IMR-90 (cell line): ENCODE results near the gene DGLUCY. TPM values are rescaled to one million over a fixed set of nuclear protein-coding genes. Genes with fewer than 3 reads are reported as not detected.

Experiments used
- ATAC-seq: fragments of 200-7000 bp; cut with Tn5 transposase; 2 replicates; pipeline ENCODE4 v1.9.1; 2020; ENCODE audit warnings: low read depth, mild to moderate bottlenecking, moderate library complexity
- BruUV-seq: library from RNA; stranded (reverse); fragments of 400-500 nt; replicated peaks from 2 replicates; lab custom pipeline; 2021; lab: Mats Ljungman, UMichigan
- CTCF ChIA-PET: fragments of 300-600 bp; formaldehyde crosslinking; extraction: SDS; loops from one replicate; lab custom pipeline; 2021; ENCODE audit warnings: antibody characterized with exemption; lab: Yijun Ruan, JAX
- POLR2A ChIA-PET: fragments of 300-600 bp; sonication (Branson Sonifier 250); formaldehyde crosslinking; loops from one replicate; lab custom pipeline; 2022; ENCODE audit warnings: antibody characterized with exemption; ENCODE audit not compliant: unreplicated experiment; lab: Charles Lee
- DNase-seq: peaks from one replicate; pipeline ENCODE4 v3.0.0; 2013
- H2AFZ ChIP-seq: replicated peaks from 2 replicates; pipeline ENCODE3; 2013; ENCODE audit warnings: low read length, mild to moderate bottlenecking; ENCODE audit not compliant: poor library complexity
- H2AK5ac ChIP-seq: 2 replicates; pipeline ENCODE4 v1.6.1; 2013; ENCODE audit warnings: low read depth, low read length, inconsistent platforms
- H2AK9ac ChIP-seq: replicated peaks from 2 replicates; pipeline ENCODE3; 2013; ENCODE audit warnings: mild to moderate bottlenecking, low read depth, low read length, moderate library complexity; ENCODE audit not compliant: poor library complexity
- H2BK120ac ChIP-seq: 2 replicates; pipeline ENCODE4 v1.6.1; 2013; ENCODE audit warnings: low read depth, low read length, inconsistent platforms
- H2BK15ac ChIP-seq: 3 replicates; pipeline ENCODE4 v1.6.1; 2013; ENCODE audit warnings: low read depth, low read length, inconsistent platforms
- H2BK20ac ChIP-seq: 2 replicates; pipeline ENCODE4 v1.6.1; 2013; ENCODE audit warnings: low read depth, mild to moderate bottlenecking, inconsistent platforms, low read length, moderate library complexity
- H2BK5ac ChIP-seq: 2 replicates; pipeline ENCODE4 v1.6.1; 2013; ENCODE audit warnings: mild to moderate bottlenecking, low read depth, low read length, inconsistent platforms; ENCODE audit not compliant: poor library complexity, severe bottlenecking
- H3K14ac ChIP-seq: replicated peaks from 2 replicates; pipeline ENCODE4 v1.6.1; 2013; ENCODE audit warnings: low read depth, low read length, inconsistent platforms
- H3K18ac ChIP-seq: 2 replicates; pipeline ENCODE4 v1.6.1; 2013; ENCODE audit warnings: low read depth, low read length, control low read depth
- H3K23ac ChIP-seq: 2 replicates; pipeline ENCODE4 v1.6.1; 2013; ENCODE audit warnings: low read depth, low read length, inconsistent platforms
- H3K27ac ChIP-seq: 2 replicates; pipeline ENCODE4 v1.5.1; 2013; ENCODE audit warnings: mild to moderate bottlenecking, control low read depth, low read length; ENCODE audit not compliant: insufficient read depth
- H3K27me3 ChIP-seq: 2 replicates; pipeline ENCODE4 v1.6.1; 2013; ENCODE audit warnings: low read length; ENCODE audit not compliant: control insufficient read depth, insufficient read depth
- H3K36me3 ChIP-seq: 2 replicates; pipeline ENCODE4 v1.6.1; 2013; ENCODE audit warnings: low read length, mixed read lengths; ENCODE audit not compliant: control insufficient read depth, insufficient read depth
- H3K4ac ChIP-seq: 2 replicates; pipeline ENCODE4 v1.6.1; 2013; ENCODE audit warnings: low read depth, low read length, inconsistent platforms
- H3K4me1 ChIP-seq: 2 replicates; pipeline ENCODE4 v1.6.1; 2013; ENCODE audit warnings: low read length, mixed read lengths; ENCODE audit not compliant: control insufficient read depth, insufficient read depth
- H3K4me2 ChIP-seq: 2 replicates; pipeline ENCODE4 v1.6.1; 2013; ENCODE audit warnings: low read depth, mild to moderate bottlenecking, control low read depth, low read length, moderate library complexity
- H3K4me3 ChIP-seq: 2 replicates; pipeline ENCODE4 v1.5.1; 2013; ENCODE audit warnings: low read depth, mild to moderate bottlenecking, control low read depth, low read length, moderate library complexity; ENCODE audit not compliant: insufficient read depth
- H3K56ac ChIP-seq: 2 replicates; pipeline ENCODE4 v1.6.1; 2013; ENCODE audit warnings: low read length, inconsistent platforms; ENCODE audit not compliant: insufficient read depth; ENCODE audit errors: extremely low read depth
- H3K79me1 ChIP-seq, 2 experiments: 2 replicates each; pipeline ENCODE4 v1.6.1; 2013; ENCODE audit warnings: low read length in 2 of 2, inconsistent platforms in 1 of 2, low read depth in 1 of 2
- H3K9ac ChIP-seq: 2 replicates; pipeline ENCODE4 v1.6.1; 2013; ENCODE audit warnings: low read depth, low read length, control low read depth
- H3K9me1 ChIP-seq: 2 replicates; pipeline ENCODE4 v1.6.1; 2013; ENCODE audit warnings: low read length, inconsistent platforms; ENCODE audit not compliant: insufficient read depth
- H3K9me3 ChIP-seq: 2 replicates; pipeline ENCODE4 v1.6.1; 2013; ENCODE audit warnings: low read length; ENCODE audit not compliant: control insufficient read depth, insufficient read depth
- H4K20me1 ChIP-seq: 2 replicates; pipeline ENCODE4 v1.6.1; 2013; ENCODE audit warnings: low read length, inconsistent platforms; ENCODE audit not compliant: insufficient read depth
- H4K5ac ChIP-seq: 2 replicates; pipeline ENCODE4 v1.6.1; 2013; ENCODE audit warnings: mild to moderate bottlenecking, low read depth, low read length, control low read depth
- H4K8ac ChIP-seq, 2 experiments: 2 replicates each; pipeline ENCODE4 v1.6.1; 2013; ENCODE audit warnings: low read depth in 2 of 2, low read length in 2 of 2, control low read depth in 1 of 2, inconsistent platforms in 1 of 2
- H4K91ac ChIP-seq: 2 replicates; pipeline ENCODE4 v1.6.1; 2013; ENCODE audit warnings: low read depth, low read length, inconsistent platforms; ENCODE audit not compliant: insufficient read depth
- CEBPB ChIP-seq: IDR thresholded peaks from 2 replicates; pipeline ENCODE4 v1.6.1; 2012; ENCODE audit warnings: low read depth, low read length, improper control_type of control experiment
- MAFK ChIP-seq: IDR thresholded peaks from 2 replicates; pipeline ENCODE4 v1.6.1; 2012; ENCODE audit warnings: low read depth, low read length, improper control_type of control experiment
- MAZ ChIP-seq: IDR thresholded peaks from 2 replicates; pipeline ENCODE4 v1.6.1; 2012; ENCODE audit warnings: low read depth, mild to moderate bottlenecking, low read length, improper control_type of control experiment, moderate library complexity, borderline replicate concordance
- MXI1 ChIP-seq: IDR thresholded peaks from 2 replicates; pipeline ENCODE4 v1.6.1; 2012; ENCODE audit warnings: low read depth, mild to moderate bottlenecking, low read length, moderate library complexity, borderline replicate concordance
- NFE2L2 ChIP-seq: fragments of 150-350 bp; IDR thresholded peaks from 2 replicates; pipeline ENCODE4 v1.6.1; 2016; ENCODE audit warnings: low read depth, mild to moderate bottlenecking, low read length
- RAD21 ChIP-seq: IDR thresholded peaks from 2 replicates; pipeline ENCODE4 v1.6.1; 2012; ENCODE audit warnings: low read length, improper control_type of control experiment
- RFX5 ChIP-seq: IDR thresholded peaks from 2 replicates; pipeline ENCODE4 v1.8.0; 2012; ENCODE audit warnings: low read depth, mild to moderate bottlenecking, low read length, moderate library complexity
- WGBS, 2 experiments: methylation state at CpG; one replicate each; pipeline versions ENCODE4 v1.1.5 to v1.1.7; 2013; ENCODE audit warnings: missing lambda C conversion rate in 2 of 2; ENCODE audit not compliant: insufficient read length in 1 of 2; ENCODE audit errors: extremely low coverage in 2 of 2; 5-methylcytosine and 5-hydroxymethylcytosine counted together
- dilution Hi-C: fragments of 300-500 bp; cut with HindIII; formaldehyde crosslinking; loops from one replicate; pipeline ENCODE4 v1.14.3; 2018; ENCODE audit warnings: low sequenced_read_pairs; ENCODE audit not compliant: unreplicated experiment
- in situ Hi-C: fragments of 300-500 bp; cut with MboI; formaldehyde crosslinking; loops from 3 replicates; pipeline ENCODE4 v1.14.3; 2019; ENCODE audit warnings: low sequenced_read_pairs, inconsistent platforms, mixed read lengths
- intact Hi-C: fragments of 100-400 bp; cut with micrococcal nuclease; formaldehyde crosslinking; loops from 2 replicates; pipeline ENCODE4 v1.10.0; 2022
- polyA plus RNA-seq, 3 experiments: library from polyadenylated mRNA; depleted of rRNA; stranded (reverse); fragments of >200 nt; gene quantifications; 2 replicates each; pipeline ENCODE4 v1.2.3, GENCODE V29; 2012; ENCODE audit warnings: low replicate concordance in 1 of 3
- total RNA-seq: library from RNA; depleted of rRNA; stranded (reverse); fragments of >200 nt; gene quantifications from 2 replicates; pipeline ENCODE4 v1.2.3, GENCODE V29; 2012
- TF ChIP-seq, protein P1 (sequence below): fragments of 150-350 bp; IDR thresholded peaks from 2 replicates; pipeline ENCODE4 v1.6.1; 2016; ENCODE audit warnings: low read depth, mild to moderate bottlenecking, low read length, moderate library complexity, borderline replicate concordance
- TF ChIP-seq, protein P2 (sequence below): conservative IDR thresholded peaks from 2 replicates; pipeline ENCODE4 v1.5.1; 2012; ENCODE audit warnings: mild to moderate bottlenecking, low read depth, low read length, improper control_type of control experiment
- TF ChIP-seq, protein P3 (sequence below): fragments of 150-350 bp; IDR thresholded peaks from 2 replicates; pipeline ENCODE4 v1.6.1; 2017; ENCODE audit warnings: mild to moderate bottlenecking, antibody characterized with exemption, low read length, low read depth

Gene DGLUCY
- total and polyA plus RNA-seq, 2 of the 4 experiments (the other 2 are of a cell fraction): 8.5 to 13.3 TPM

DNA sequence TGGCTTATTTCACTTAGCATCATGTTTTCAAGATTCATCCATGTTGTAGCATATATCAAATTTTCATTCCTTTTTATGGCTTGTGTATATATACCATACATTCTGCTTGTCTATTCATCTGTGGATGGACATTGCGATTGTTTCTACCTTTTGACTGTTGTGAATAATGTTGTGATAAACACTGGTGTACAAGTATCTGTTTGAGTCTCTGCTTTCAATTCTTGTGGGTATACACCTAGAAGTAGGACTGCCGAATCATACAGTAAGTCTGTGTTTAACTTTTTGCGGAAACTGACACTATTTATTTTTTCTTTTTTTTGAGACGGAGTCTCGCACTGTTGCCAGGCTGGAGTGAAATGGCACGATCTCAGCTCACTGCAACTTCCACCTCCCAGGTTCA is 33.8 kb upstream of the DGLUCY start:
- CTCF ChIA-PET: interaction anchor here (1.0 kb wide), 1 partner anchor 13 kb away, joined by 4 read pairs; no protein-coding TSS in a partner anchor
- no peaks in the 10 kb centered on the region for H3K36me3 ChIP-seq
- POLR2A ChIA-PET: no interaction called here

More for the DNA sequence above, 33.8 kb upstream of the DGLUCY start:
- Histone ChIP-seq H3K4me1 (no peaks in the 10 kb centered on the region), H3K23ac (no peak overlapping the region), H3K18ac (no peak overlapping the region), H2BK120ac (no peak overlapping the region), H4K8ac (no peak overlapping the region), H2BK15ac (no peak overlapping the region), H3K9me1 (no peaks in the 10 kb centered on the region), H4K5ac (no peak overlapping the region), H3K4me3 (no peak overlapping the region), H4K20me1 (no peaks in the 10 kb centered on the region), H3K4me2 (no peak overlapping the region), H4K91ac (no peak overlapping the region), H2BK5ac (no peak overlapping the region), H2BK20ac (no peak overlapping the region), H3K27me3 (no peaks in the 10 kb centered on the region), H2AK5ac (no peak overlapping the region), H3K14ac (no peak overlapping the region), H3K9me3 (no peaks in the 10 kb centered on the region), H2AFZ (no peak overlapping the region), H3K9ac (no peak overlapping the region), H3K4ac (no peak overlapping the region), H3K56ac (no peak overlapping the region), H2AK9ac (no peak overlapping the region), H3K79me1 (no peaks in the 10 kb centered on the region), H3K27ac (no peak overlapping the region)
- no peak for TF ChIP-seq MXI1
- TF ChIP-seq RFX5: no peak
- TF ChIP-seq, protein P1, sequence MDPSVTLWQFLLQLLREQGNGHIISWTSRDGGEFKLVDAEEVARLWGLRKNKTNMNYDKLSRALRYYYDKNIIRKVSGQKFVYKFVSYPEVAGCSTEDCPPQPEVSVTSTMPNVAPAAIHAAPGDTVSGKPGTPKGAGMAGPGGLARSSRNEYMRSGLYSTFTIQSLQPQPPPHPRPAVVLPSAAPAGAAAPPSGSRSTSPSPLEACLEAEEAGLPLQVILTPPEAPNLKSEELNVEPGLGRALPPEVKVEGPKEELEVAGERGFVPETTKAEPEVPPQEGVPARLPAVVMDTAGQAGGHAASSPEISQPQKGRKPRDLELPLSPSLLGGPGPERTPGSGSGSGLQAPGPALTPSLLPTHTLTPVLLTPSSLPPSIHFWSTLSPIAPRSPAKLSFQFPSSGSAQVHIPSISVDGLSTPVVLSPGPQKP: no peak
- TF ChIP-seq NFE2L2: no peak
- TF ChIP-seq CEBPB: no peak
- no peak for TF ChIP-seq RAD21
- TF ChIP-seq, protein P2, sequence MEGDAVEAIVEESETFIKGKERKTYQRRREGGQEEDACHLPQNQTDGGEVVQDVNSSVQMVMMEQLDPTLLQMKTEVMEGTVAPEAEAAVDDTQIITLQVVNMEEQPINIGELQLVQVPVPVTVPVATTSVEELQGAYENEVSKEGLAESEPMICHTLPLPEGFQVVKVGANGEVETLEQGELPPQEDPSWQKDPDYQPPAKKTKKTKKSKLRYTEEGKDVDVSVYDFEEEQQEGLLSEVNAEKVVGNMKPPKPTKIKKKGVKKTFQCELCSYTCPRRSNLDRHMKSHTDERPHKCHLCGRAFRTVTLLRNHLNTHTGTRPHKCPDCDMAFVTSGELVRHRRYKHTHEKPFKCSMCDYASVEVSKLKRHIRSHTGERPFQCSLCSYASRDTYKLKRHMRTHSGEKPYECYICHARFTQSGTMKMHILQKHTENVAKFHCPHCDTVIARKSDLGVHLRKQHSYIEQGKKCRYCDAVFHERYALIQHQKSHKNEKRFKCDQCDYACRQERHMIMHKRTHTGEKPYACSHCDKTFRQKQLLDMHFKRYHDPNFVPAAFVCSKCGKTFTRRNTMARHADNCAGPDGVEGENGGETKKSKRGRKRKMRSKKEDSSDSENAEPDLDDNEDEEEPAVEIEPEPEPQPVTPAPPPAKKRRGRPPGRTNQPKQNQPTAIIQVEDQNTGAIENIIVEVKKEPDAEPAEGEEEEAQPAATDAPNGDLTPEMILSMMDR: no peak
- no peak for TF ChIP-seq MAZ
- TF ChIP-seq MAFK: no peak
- TF ChIP-seq, protein P3, sequence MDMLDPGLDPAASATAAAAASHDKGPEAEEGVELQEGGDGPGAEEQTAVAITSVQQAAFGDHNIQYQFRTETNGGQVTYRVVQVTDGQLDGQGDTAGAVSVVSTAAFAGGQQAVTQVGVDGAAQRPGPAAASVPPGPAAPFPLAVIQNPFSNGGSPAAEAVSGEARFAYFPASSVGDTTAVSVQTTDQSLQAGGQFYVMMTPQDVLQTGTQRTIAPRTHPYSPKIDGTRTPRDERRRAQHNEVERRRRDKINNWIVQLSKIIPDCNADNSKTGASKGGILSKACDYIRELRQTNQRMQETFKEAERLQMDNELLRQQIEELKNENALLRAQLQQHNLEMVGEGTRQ: no peak
- ATAC-seq (no peak), DNase-seq (no peak)
- in situ Hi-C loops (no loop called here), dilution Hi-C loops (no loop called here), intact Hi-C loops (no loop called here)
- WGBS, 2 experiments: no CpG with 5 or more reads among the region's 6 CpGs
- no TSS peak for BruUV-seq
